GM20431 (cell line): ENCODE data around the gene SQSTM1.
"Not testable (repeated sequence)": the region's sequence is repeated elsewhere in the genome, so short reads cannot be mapped to it uniquely, and the experiment has no call there.

Experiments
- in situ Hi-C: fragments of 300-500 bp; cut with MseI, MboI; formaldehyde crosslinking; loops from one replicate; pipeline ENCODE4 v1.15.0; 2020; ENCODE audit warnings: low sequenced_read_pairs; ENCODE audit not compliant: unreplicated experiment

The SQSTM1 gene

GRCh38 chr5:179870403-179870903, 49.7 kb downstream of the SQSTM1 start:
- in situ Hi-C loops: no loop called here

GRCh38 chr5:179870952-179871351, 50.2 kb downstream of the SQSTM1 start:
- in situ Hi-C loops: no loop called here

GRCh38 chr5:179871533-179871932, 50.8 kb downstream of the SQSTM1 start:
- in situ Hi-C loops: not testable (repeated sequence)

GRCh38 chr5:179872055-179872827, 51.5 kb downstream of the SQSTM1 start:
- in situ Hi-C loops: no loop called here

- in situ Hi-C loops: no loop called here
Measured at GRCh38 chr5:179872828-179873575, 52.3 kb downstream of the SQSTM1 start.

GRCh38 chr5:179873588-179874110, 52.9 kb downstream of the SQSTM1 start:
- in situ Hi-C loops: no loop called here

- in situ Hi-C loops: no loop called here
Measured at GRCh38 chr5:179874136-179874535, 53.4 kb downstream of the SQSTM1 start.

GRCh38 chr5:179874536-179875292, 54.0 kb downstream of the SQSTM1 start:
- in situ Hi-C loops: no loop called here

- in situ Hi-C loops: no loop called here
Measured at GRCh38 chr5:179875741-179876609, 55.3 kb downstream of the SQSTM1 start.

- in situ Hi-C loops: no loop called here
Measured at GRCh38 chr5:179876610-179876952, 55.9 kb downstream of the SQSTM1 start.

- in situ Hi-C loops: no loop called here
Measured at GRCh38 chr5:179878222-179879002, 57.7 kb downstream of the SQSTM1 start.

GRCh38 chr5:179879003-179879689, 58.4 kb downstream of the SQSTM1 start:
- in situ Hi-C loops: no loop called here

- in situ Hi-C loops: no loop called here
Measured at GRCh38 chr5:179879690-179880010, 58.9 kb downstream of the SQSTM1 start.

- in situ Hi-C loops: no loop called here
Measured at GRCh38 chr5:179880066-179880650, 59.5 kb downstream of the SQSTM1 start.

GRCh38 chr5:179880848-179881590, 60.3 kb downstream of the SQSTM1 start:
- in situ Hi-C loops: no loop called here

- in situ Hi-C loops: no loop called here
Measured at GRCh38 chr5:179882338-179882737, 61.6 kb downstream of the SQSTM1 start.

- in situ Hi-C loops: no loop called here
Measured at GRCh38 chr5:179883163-179883562, 62.5 kb downstream of the SQSTM1 start.
